ENCODE measurements around the gene PCCA.

PCCA gene

GRCh38 chr13:100124265-100124664, 35.4 kb downstream of the PCCA start:
- Histone ChIP-seq H3K4me2 (ENCODE audit: low read length) (no peak overlapping the region), H3K4me3 (ENCODE audit: low read length) (no peak overlapping the region), H4K5ac (ENCODE audit: low read length) (no peak overlapping the region), H3K79me2 (ENCODE audit: control insufficient read depth, insufficient read depth, low read length) (no peaks in the 10 kb centered on the region), H3K4me1 (ENCODE audit: control insufficient read depth, low read depth, low read length) (no peaks in the 10 kb centered on the region), H3K56ac (ENCODE audit: low read length) (no peak overlapping the region), H2AK5ac (ENCODE audit: low read length) (no peak overlapping the region), H3K79me1 (ENCODE audit: low read length) (peaks cover 2% of the 10 kb centered on the region), H3K4ac (ENCODE audit: low read depth, low read length) (no peak overlapping the region), H2BK5ac (ENCODE audit: low read length) (no peak overlapping the region), H2BK15ac (replicated peaks; ENCODE audit: low read depth) (no peak overlapping the region), H3K36me3 (ENCODE audit: control insufficient read depth, insufficient read depth, low read length) (no peaks in the 10 kb centered on the region), H3K9ac (ENCODE audit: low read length) (no peak overlapping the region), H3K27me3 (ENCODE audit: insufficient read depth, low read length, poor library complexity) (no peaks in the 10 kb centered on the region), H3K18ac (ENCODE audit: low read length) (no peak overlapping the region), H4K8ac (ENCODE audit: low read depth, low read length) (no peak overlapping the region), H2BK120ac (ENCODE audit: low read depth, low read length) (no peak overlapping the region), H3K27ac (ENCODE audit: low read depth, low read length) (no peak overlapping the region), H3K23ac (ENCODE audit: low read length) (no peak overlapping the region)
- no peak for DNase-seq
- WGBS (ENCODE audit: extremely low coverage, insufficient coverage, low lambda C conversion rate): no CpG with 5 or more reads among the region's 5 CpGs

GRCh38 chr13:100125946-100126345, 37.1 kb downstream of the PCCA start:
- no peak overlapping the region for H4K8ac ChIP-seq (ENCODE audit: low read depth, low read length)
- no peak overlapping the region for H2BK15ac ChIP-seq (replicated peaks; ENCODE audit: low read depth)
- no peak overlapping the region for H2BK120ac ChIP-seq (ENCODE audit: low read depth, low read length)
- no peak overlapping the region for H3K9ac ChIP-seq (ENCODE audit: low read length)
- no peaks in the 10 kb centered on the region for H3K79me2 ChIP-seq (ENCODE audit: control insufficient read depth, insufficient read depth, low read length)
- H2AK5ac ChIP-seq (ENCODE audit: low read length): no peak overlapping the region
- H3K27ac ChIP-seq (ENCODE audit: low read depth, low read length): no peak overlapping the region
- H3K79me1 ChIP-seq (ENCODE audit: low read length): peaks cover 2% of the 10 kb centered on the region
- no peak overlapping the region for H3K4me3 ChIP-seq (ENCODE audit: low read length)
- no peak overlapping the region for H3K18ac ChIP-seq (ENCODE audit: low read length)
- peaks cover 6% of the 10 kb centered on the region for H3K4me1 ChIP-seq (ENCODE audit: control insufficient read depth, low read depth, low read length)
- H3K56ac ChIP-seq (ENCODE audit: low read length): no peak overlapping the region
- H3K27me3 ChIP-seq (ENCODE audit: insufficient read depth, low read length, poor library complexity): no peaks in the 10 kb centered on the region
- no peak overlapping the region for H3K23ac ChIP-seq (ENCODE audit: low read length)
- H3K36me3 ChIP-seq (ENCODE audit: control insufficient read depth, insufficient read depth, low read length): no peaks in the 10 kb centered on the region
- no peak for DNase-seq
- WGBS (ENCODE audit: extremely low coverage, insufficient coverage, low lambda C conversion rate): no CpG with 5 or more reads among the region's 4 CpGs
- H2BK5ac ChIP-seq (ENCODE audit: low read length): no peak overlapping the region
- no peak overlapping the region for H3K4ac ChIP-seq (ENCODE audit: low read depth, low read length)
- no peak overlapping the region for H4K5ac ChIP-seq (ENCODE audit: low read length)
- H3K4me2 ChIP-seq (ENCODE audit: low read length): no peak overlapping the region

GRCh38 chr13:100128373-100128772, 39.5 kb downstream of the PCCA start:
- H4K5ac ChIP-seq (ENCODE audit: low read length): no peak overlapping the region
- no CpG with 5 or more reads among the region's 3 CpGs for WGBS (ENCODE audit: extremely low coverage, insufficient coverage, low lambda C conversion rate)
- peaks cover 6% of the 10 kb centered on the region for H3K4me1 ChIP-seq (ENCODE audit: control insufficient read depth, low read depth, low read length)
- H3K56ac ChIP-seq (ENCODE audit: low read length): no peak overlapping the region
- no peak overlapping the region for H3K4ac ChIP-seq (ENCODE audit: low read depth, low read length)
- no peak overlapping the region for H4K8ac ChIP-seq (ENCODE audit: low read depth, low read length)
- no peak overlapping the region for H2BK5ac ChIP-seq (ENCODE audit: low read length)
- no peaks in the 10 kb centered on the region for H3K79me2 ChIP-seq (ENCODE audit: control insufficient read depth, insufficient read depth, low read length)
- H3K9ac ChIP-seq (ENCODE audit: low read length): no peak overlapping the region
- no peak overlapping the region for H3K4me3 ChIP-seq (ENCODE audit: low read length)
- H2BK120ac ChIP-seq (ENCODE audit: low read depth, low read length): no peak overlapping the region
- no peak overlapping the region for H3K27ac ChIP-seq (ENCODE audit: low read depth, low read length)
- no peak overlapping the region for H2AK5ac ChIP-seq (ENCODE audit: low read length)
- no peak overlapping the region for H3K18ac ChIP-seq (ENCODE audit: low read length)
- no peak overlapping the region for H3K23ac ChIP-seq (ENCODE audit: low read length)
- H3K36me3 ChIP-seq (ENCODE audit: control insufficient read depth, insufficient read depth, low read length): no peaks in the 10 kb centered on the region
- no peaks in the 10 kb centered on the region for H3K79me1 ChIP-seq (ENCODE audit: low read length)
- no peak overlapping the region for H3K4me2 ChIP-seq (ENCODE audit: low read length)
- H2BK15ac ChIP-seq (replicated peaks; ENCODE audit: low read depth): no peak overlapping the region
- no peaks in the 10 kb centered on the region for H3K27me3 ChIP-seq (ENCODE audit: insufficient read depth, low read length, poor library complexity)
- no peak for DNase-seq

DNA sequence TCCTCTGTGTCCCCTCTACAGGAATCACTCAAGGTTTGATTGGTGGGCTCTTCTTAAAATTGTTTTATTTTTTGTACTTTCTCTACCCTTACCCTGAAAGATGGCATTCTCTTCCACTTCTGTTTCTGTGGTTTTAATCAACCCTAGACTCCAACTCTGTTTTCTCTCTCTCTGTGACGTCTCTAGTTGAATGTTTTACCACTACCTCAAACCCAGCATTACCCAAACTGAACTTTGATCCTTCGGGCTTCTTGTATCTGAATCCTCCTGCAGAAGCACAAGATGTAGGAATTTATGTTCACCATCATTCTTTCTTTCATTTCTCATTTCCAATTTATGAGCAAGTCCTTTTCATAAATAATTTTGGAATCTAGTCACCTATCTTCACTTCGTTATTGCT, 39.9 kb downstream of the PCCA start:
- Histone ChIP-seq H2BK120ac (ENCODE audit: low read depth, low read length) (no peak overlapping the region), H3K27me3 (ENCODE audit: insufficient read depth, low read length, poor library complexity) (no peaks in the 10 kb centered on the region), H3K23ac (ENCODE audit: low read length) (no peak overlapping the region), H3K4ac (ENCODE audit: low read depth, low read length) (no peak overlapping the region), H3K4me2 (ENCODE audit: low read length) (no peak overlapping the region), H3K4me1 (ENCODE audit: control insufficient read depth, low read depth, low read length) (peaks cover 6% of the 10 kb centered on the region), H3K79me1 (ENCODE audit: low read length) (no peaks in the 10 kb centered on the region), H2BK5ac (ENCODE audit: low read length) (no peak overlapping the region), H3K9ac (ENCODE audit: low read length) (no peak overlapping the region), H4K8ac (ENCODE audit: low read depth, low read length) (no peak overlapping the region), H3K56ac (ENCODE audit: low read length) (no peak overlapping the region), H3K36me3 (ENCODE audit: control insufficient read depth, insufficient read depth, low read length) (no peaks in the 10 kb centered on the region), H3K27ac (ENCODE audit: low read depth, low read length) (no peak overlapping the region), H2BK15ac (replicated peaks; ENCODE audit: low read depth) (no peak overlapping the region), H3K4me3 (ENCODE audit: low read length) (no peak overlapping the region), H4K5ac (ENCODE audit: low read length) (no peak overlapping the region), H3K18ac (ENCODE audit: low read length) (no peak overlapping the region), H3K79me2 (ENCODE audit: control insufficient read depth, insufficient read depth, low read length) (no peaks in the 10 kb centered on the region), H2AK5ac (ENCODE audit: low read length) (no peak overlapping the region)
- no peak for DNase-seq
- no CpG with 5 or more reads among the region's 3 CpGs for WGBS (ENCODE audit: extremely low coverage, insufficient coverage, low lambda C conversion rate)

DNA sequence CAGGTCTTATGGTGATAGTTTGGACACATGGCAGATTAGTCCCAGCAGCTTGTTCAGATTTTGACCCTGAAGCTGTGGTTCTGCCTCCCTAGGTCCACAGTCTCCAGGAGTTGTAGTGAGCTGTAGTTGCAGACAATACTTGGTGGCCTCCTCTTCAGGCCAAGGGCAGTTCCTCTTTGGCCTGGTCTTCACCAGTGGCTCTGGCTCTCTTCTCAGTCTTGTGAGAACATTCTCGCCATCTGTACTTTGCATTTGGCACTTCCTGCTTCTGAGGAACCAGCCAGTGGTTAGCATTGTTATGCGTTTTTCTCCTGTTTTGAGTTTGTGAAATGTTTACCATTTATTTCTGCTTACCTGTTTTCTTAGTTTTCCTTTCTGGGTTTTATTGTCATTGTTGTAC, 40.7 kb downstream of the PCCA start:
- no peak overlapping the region for H3K56ac ChIP-seq (ENCODE audit: low read length)
- no peak overlapping the region for H3K18ac ChIP-seq (ENCODE audit: low read length)
- no peaks in the 10 kb centered on the region for H3K27me3 ChIP-seq (ENCODE audit: insufficient read depth, low read length, poor library complexity)
- no peak overlapping the region for H3K27ac ChIP-seq (ENCODE audit: low read depth, low read length)
- DNase-seq: peak; percentile 67
- no peak overlapping the region for H3K23ac ChIP-seq (ENCODE audit: low read length)
- no CpG with 5 or more reads among the region's 2 CpGs for WGBS (ENCODE audit: extremely low coverage, insufficient coverage, low lambda C conversion rate)
- H3K79me2 ChIP-seq (ENCODE audit: control insufficient read depth, insufficient read depth, low read length): no peaks in the 10 kb centered on the region
- H3K9ac ChIP-seq (ENCODE audit: low read length): no peak overlapping the region
- peaks cover 6% of the 10 kb centered on the region for H3K4me1 ChIP-seq (ENCODE audit: control insufficient read depth, low read depth, low read length)
- H3K36me3 ChIP-seq (ENCODE audit: control insufficient read depth, insufficient read depth, low read length): no peaks in the 10 kb centered on the region
- H4K8ac ChIP-seq (ENCODE audit: low read depth, low read length): no peak overlapping the region
- no peak overlapping the region for H2AK5ac ChIP-seq (ENCODE audit: low read length)
- H2BK120ac ChIP-seq (ENCODE audit: low read depth, low read length): no peak overlapping the region
- no peak overlapping the region for H3K4me2 ChIP-seq (ENCODE audit: low read length)
- H2BK15ac ChIP-seq (replicated peaks; ENCODE audit: low read depth): no peak overlapping the region
- H3K4me3 ChIP-seq (ENCODE audit: low read length): no peak overlapping the region
- H3K79me1 ChIP-seq (ENCODE audit: low read length): no peaks in the 10 kb centered on the region
- H3K4ac ChIP-seq (ENCODE audit: low read depth, low read length): no peak overlapping the region
- no peak overlapping the region for H2BK5ac ChIP-seq (ENCODE audit: low read length)
- H4K5ac ChIP-seq (ENCODE audit: low read length): no peak overlapping the region

- Histone ChIP-seq H4K8ac (ENCODE audit: low read depth, low read length) (no peak overlapping the region), H3K79me1 (ENCODE audit: low read length) (no peaks in the 10 kb centered on the region), H3K4me2 (ENCODE audit: low read length) (no peak overlapping the region), H2BK5ac (ENCODE audit: low read length) (no peak overlapping the region), H2BK120ac (ENCODE audit: low read depth, low read length) (no peak overlapping the region), H3K4me3 (ENCODE audit: low read length) (no peak overlapping the region), H2AK5ac (ENCODE audit: low read length) (no peak overlapping the region), H2BK15ac (replicated peaks; ENCODE audit: low read depth) (no peak overlapping the region), H3K4ac (ENCODE audit: low read depth, low read length) (no peak overlapping the region), H3K23ac (ENCODE audit: low read length) (no peak overlapping the region), H3K79me2 (ENCODE audit: control insufficient read depth, insufficient read depth, low read length) (no peaks in the 10 kb centered on the region), H3K27me3 (ENCODE audit: insufficient read depth, low read length, poor library complexity) (no peaks in the 10 kb centered on the region), H3K18ac (ENCODE audit: low read length) (no peak overlapping the region), H3K4me1 (ENCODE audit: control insufficient read depth, low read depth, low read length) (peaks cover 6% of the 10 kb centered on the region), H3K9ac (ENCODE audit: low read length) (no peak overlapping the region), H3K36me3 (ENCODE audit: control insufficient read depth, insufficient read depth, low read length) (no peaks in the 10 kb centered on the region), H3K56ac (ENCODE audit: low read length) (no peak overlapping the region), H4K5ac (ENCODE audit: low read length) (no peak overlapping the region), H3K27ac (ENCODE audit: low read depth, low read length) (no peak overlapping the region)
- no CpG with 5 or more reads among the region's 1 CpG for whole genome bisulfite sequencing (ENCODE audit: extremely low coverage, insufficient coverage, low lambda C conversion rate)
- peak; percentile 25 for DNase-seq
Measured at GRCh38 chr13:100130092-100130491, 41.2 kb downstream of the PCCA start.

Measured in mesendoderm (in vitro differentiated cells).